Mesendoderm (in vitro differentiated cells): ENCODE measurements around the gene TJAP1. TPM values are rescaled to one million over a fixed set of nuclear protein-coding genes. Genes with fewer than 3 reads are reported as not detected.
A peak's percentile ranks its signal among the peaks of the same experiment; 100 is the strongest.

ENCODE experiments used
- DNase-seq: peaks from one replicate; pipeline ENCODE4 v3.0.0; 2013
- H2AK5ac ChIP-seq: 2 replicates; pipeline ENCODE4 v1.6.1; 2013; ENCODE audit warnings: low read length, inconsistent platforms
- H2BK120ac ChIP-seq: 2 replicates; pipeline ENCODE4 v1.6.1; 2013; ENCODE audit warnings: low read depth, mild to moderate bottlenecking, low read length, moderate library complexity, mixed read lengths
- H2BK15ac ChIP-seq: replicated peaks from 2 replicates; pipeline ENCODE4 v1.6.1; 2013; ENCODE audit warnings: low read depth, mild to moderate bottlenecking, moderate library complexity
- H2BK5ac ChIP-seq: 2 replicates; pipeline ENCODE4 v1.6.1; 2013; ENCODE audit warnings: low read length, inconsistent platforms
- H3K18ac ChIP-seq: 2 replicates; pipeline ENCODE4 v1.6.1; 2013; ENCODE audit warnings: mild to moderate bottlenecking, low read length, mixed read lengths
- H3K23ac ChIP-seq: one replicate; pipeline ENCODE4 v1.6.1; 2013; ENCODE audit warnings: low read length
- H3K27ac ChIP-seq: 2 replicates; pipeline ENCODE4 v1.5.1; 2013; ENCODE audit warnings: low read depth, mild to moderate bottlenecking, inconsistent platforms, low read length, moderate library complexity
- H3K27me3 ChIP-seq: 2 replicates; pipeline ENCODE4 v1.6.1; 2013; ENCODE audit warnings: low read length, control low read depth, mild to moderate bottlenecking, inconsistent platforms; ENCODE audit not compliant: insufficient read depth, poor library complexity
- H3K36me3 ChIP-seq: 2 replicates; pipeline ENCODE4 v1.6.1; 2013; ENCODE audit warnings: low read length, inconsistent platforms; ENCODE audit not compliant: control insufficient read depth, insufficient read depth
- H3K4ac ChIP-seq: one replicate; pipeline ENCODE4 v1.6.1; 2013; ENCODE audit warnings: low read depth, mild to moderate bottlenecking, low read length, moderate library complexity
- H3K4me1 ChIP-seq: 2 replicates; pipeline ENCODE4 v1.6.1; 2013; ENCODE audit warnings: low read depth, low read length, inconsistent platforms; ENCODE audit not compliant: control insufficient read depth
- H3K4me2 ChIP-seq: 2 replicates; pipeline ENCODE4 v1.6.1; 2013; ENCODE audit warnings: low read length
- H3K4me3 ChIP-seq: 2 replicates; pipeline ENCODE4 v1.5.1; 2013; ENCODE audit warnings: mild to moderate bottlenecking, low read length
- H3K56ac ChIP-seq: one replicate; pipeline ENCODE4 v1.6.1; 2013; ENCODE audit warnings: low read length
- H3K79me1 ChIP-seq: 2 replicates; pipeline ENCODE4 v1.6.1; 2013; ENCODE audit warnings: low read length, inconsistent platforms
- H3K79me2 ChIP-seq: 2 replicates; pipeline ENCODE4 v1.6.1; 2013; ENCODE audit warnings: mild to moderate bottlenecking, low read length; ENCODE audit not compliant: control insufficient read depth, insufficient read depth
- H3K9ac ChIP-seq: 2 replicates; pipeline ENCODE4 v1.6.1; 2013; ENCODE audit warnings: low read length, inconsistent platforms
- H4K5ac ChIP-seq: one replicate; pipeline ENCODE4 v1.6.1; 2013; ENCODE audit warnings: low read length
- H4K8ac ChIP-seq: one replicate; pipeline ENCODE4 v1.6.1; 2013; ENCODE audit warnings: low read depth, mild to moderate bottlenecking, control low read depth, low read length, moderate library complexity
- WGBS: extraction: QIAGEN DNeasy Blood & Tissue Kit; methylation state at CpG from one replicate; pipeline ENCODE4 v1.1.7; 2013; ENCODE audit warnings: low lambda C conversion rate, missing lambda C conversion rate; ENCODE audit not compliant: insufficient coverage; ENCODE audit errors: extremely low coverage; 5-methylcytosine and 5-hydroxymethylcytosine counted together
- polyA plus RNA-seq, 2 experiments: library from polyadenylated mRNA; stranded (reverse); fragments of 200-250 nt; gene quantifications; one replicate each; pipeline ENCODE4 v1.2.3, GENCODE V29; 2013

TJAP1 gene
- polyA plus RNA-seq (2013, experiment 1 of 2) = 28.1 TPM
- 25.9 TPM for polyA plus RNA-seq (2013, experiment 2 of 2)

- H3K79me2 ChIP-seq = peaks cover 20% of the 10 kb centered on the region
- no peaks in the 10 kb centered on the region for H3K27me3 ChIP-seq
- H2AK5ac ChIP-seq = no peak within 1 kb of the TSS
- H3K36me3 ChIP-seq = no peaks in the 10 kb centered on the region
- WGBS = no CpG with 5 or more reads among the region's 34 CpGs
- DNase-seq = peak; percentile 93
- H3K79me1 ChIP-seq = peaks cover 18% of the 10 kb centered on the region
- peak within 1 kb of the TSS; percentile 97 for H3K18ac ChIP-seq
- peak within 1 kb of the TSS; percentile 95 for H3K56ac ChIP-seq
- no peak within 1 kb of the TSS for H2BK5ac ChIP-seq
- H4K8ac ChIP-seq = peak within 1 kb of the TSS; percentile 91
- H3K27ac ChIP-seq = no peak within 1 kb of the TSS
- peak within 1 kb of the TSS; percentile 96 for H3K4me2 ChIP-seq
- peak within 1 kb of the TSS; percentile 83 for H3K4me3 ChIP-seq
- H3K4me1 ChIP-seq = peaks cover 9% of the 10 kb centered on the region
- no peak within 1 kb of the TSS for H2BK15ac ChIP-seq
- peak within 1 kb of the TSS; percentile 79 for H3K9ac ChIP-seq
- peak within 1 kb of the TSS; percentile 97 for H3K4ac ChIP-seq
- H4K5ac ChIP-seq = no peak within 1 kb of the TSS
- H2BK120ac ChIP-seq = no peak within 1 kb of the TSS
- H3K23ac ChIP-seq = no peak within 1 kb of the TSS
These were observed at the start of gene TJAP1 for GRCh38 chr6:43477235-43478007. Gene TJAP1, plus strand, starts transcription at chr6:43477570. Its CDS starts 21,432 bp downstream, at chr6:43499002.

GRCh38 chr6:43428112-43428570 is 49.2 kb upstream of the TJAP1 start:
- Histone ChIP-seq H3K36me3 (no peaks in the 10 kb centered on the region), H3K79me2 (no peaks in the 10 kb centered on the region), H3K4ac (no peak overlapping the region), H4K5ac (no peak overlapping the region), H3K27me3 (no peaks in the 10 kb centered on the region), H3K23ac (no peak overlapping the region), H2BK5ac (no peak overlapping the region), H3K56ac (peak overlapping the region; percentile 100), H3K18ac (no peak overlapping the region), H2AK5ac (no peak overlapping the region), H2BK15ac (no peak overlapping the region), H3K9ac (peak overlapping the region; percentile 100), H3K4me2 (peak overlapping the region; percentile 73), H3K79me1 (peaks cover 2% of the 10 kb centered on the region), H3K4me3 (peak overlapping the region; percentile 98), H4K8ac (no peak overlapping the region), H2BK120ac (no peak overlapping the region), H3K4me1 (peaks cover 5% of the 10 kb centered on the region), H3K27ac (peak overlapping the region; percentile 34)
- WGBS = no CpG with 5 or more reads among the region's 12 CpGs
- DNase-seq = no peak

- H3K79me2 ChIP-seq = no peaks in the 10 kb centered on the region
- peaks cover 5% of the 10 kb centered on the region for H3K4me1 ChIP-seq
- no peak overlapping the region for H3K4ac ChIP-seq
- WGBS = no CpG with 5 or more reads among the region's 3 CpGs
- H3K9ac ChIP-seq = peak overlapping the region; percentile 100
- H2BK5ac ChIP-seq = no peak overlapping the region
- no peak overlapping the region for H2AK5ac ChIP-seq
- no peaks in the 10 kb centered on the region for H3K36me3 ChIP-seq
- no peak overlapping the region for H3K23ac ChIP-seq
- no peak for DNase-seq
- H3K18ac ChIP-seq = no peak overlapping the region
- peaks cover 2% of the 10 kb centered on the region for H3K79me1 ChIP-seq
- no peak overlapping the region for H4K8ac ChIP-seq
- H2BK120ac ChIP-seq = no peak overlapping the region
- peak overlapping the region; percentile 73 for H3K4me2 ChIP-seq
- H3K27ac ChIP-seq = no peak overlapping the region
- H3K4me3 ChIP-seq = no peak overlapping the region
- peak overlapping the region; percentile 50 for H3K56ac ChIP-seq
- H4K5ac ChIP-seq = no peak overlapping the region
- no peaks in the 10 kb centered on the region for H3K27me3 ChIP-seq
- no peak overlapping the region for H2BK15ac ChIP-seq
These were observed 48.5 kb upstream of the TJAP1 start for GRCh38 chr6:43428874-43429273.

GRCh38 chr6:43432009-43432945 is 45.1 kb upstream of the TJAP1 start:
- H3K4me2 ChIP-seq = no peak overlapping the region
- H3K4me3 ChIP-seq = no peak overlapping the region
- H3K9ac ChIP-seq = no peak overlapping the region
- no peaks in the 10 kb centered on the region for H3K79me2 ChIP-seq
- DNase-seq = no peak
- H2AK5ac ChIP-seq = no peak overlapping the region
- no peak overlapping the region for H3K56ac ChIP-seq
- no peak overlapping the region for H2BK120ac ChIP-seq
- no peak overlapping the region for H2BK5ac ChIP-seq
- H4K8ac ChIP-seq = no peak overlapping the region
- no peak overlapping the region for H3K4ac ChIP-seq
- no peaks in the 10 kb centered on the region for H3K27me3 ChIP-seq
- H3K79me1 ChIP-seq = peaks cover 2% of the 10 kb centered on the region
- no peak overlapping the region for H3K27ac ChIP-seq
- H3K4me1 ChIP-seq = peaks cover 5% of the 10 kb centered on the region
- no CpG with 5 or more reads among the region's 19 CpGs for WGBS
- no peak overlapping the region for H3K18ac ChIP-seq
- no peak overlapping the region for H3K23ac ChIP-seq
- no peak overlapping the region for H4K5ac ChIP-seq
- H3K36me3 ChIP-seq = no peaks in the 10 kb centered on the region
- no peak overlapping the region for H2BK15ac ChIP-seq

GRCh38 chr6:43433148-43433547 is 44.2 kb upstream of the TJAP1 start:
- no peak overlapping the region for H4K5ac ChIP-seq

More at GRCh38 chr6:43433148-43433547, 44.2 kb upstream of the TJAP1 start:
- H3K4me3 ChIP-seq = no peak overlapping the region
- peaks cover 2% of the 10 kb centered on the region for H3K79me1 ChIP-seq
- H3K18ac ChIP-seq = no peak overlapping the region
- no peak overlapping the region for H2BK120ac ChIP-seq
- no peak overlapping the region for H3K4me2 ChIP-seq
- no peak overlapping the region for H2BK5ac ChIP-seq
- peak overlapping the region; percentile 18 for H3K23ac ChIP-seq
- no peak overlapping the region for H3K4ac ChIP-seq
- H3K4me1 ChIP-seq = peaks cover 5% of the 10 kb centered on the region
- H3K27ac ChIP-seq = no peak overlapping the region
- no peak for DNase-seq
- no CpG with 5 or more reads among the region's 8 CpGs for WGBS
- H2BK15ac ChIP-seq = no peak overlapping the region
- no peak overlapping the region for H3K9ac ChIP-seq
- no peaks in the 10 kb centered on the region for H3K36me3 ChIP-seq
- H3K27me3 ChIP-seq = no peaks in the 10 kb centered on the region
- H3K79me2 ChIP-seq = no peaks in the 10 kb centered on the region
- no peak overlapping the region for H3K56ac ChIP-seq
- no peak overlapping the region for H4K8ac ChIP-seq
- H2AK5ac ChIP-seq = no peak overlapping the region
